Sigmoid colon (tissue), 4 donors: ENCODE data around the gene TRABD2B.

Experiments used
- CTCF ChIP-seq, 4 experiments: fragments of 450-650 bp in 3 of 4; fragments of 200-600 bp in 1 of 4; IDR thresholded peaks; one replicate each; pipeline ENCODE4 v1.5.1; 2016 to 2019; ENCODE audit warnings: antibody characterized with exemption in 4 of 4, mild to moderate bottlenecking in 3 of 4, moderate library complexity in 2 of 4
- EP300 ChIP-seq, 4 donors: sonication (generic); formaldehyde crosslinking; IDR thresholded peaks; one replicate each; pipeline ENCODE4 v1.6.1; 2017; ENCODE audit warnings: antibody characterized with exemption in 4 of 4
- POLR2A ChIP-seq, 2 donors: fragments of 450-650 bp; IDR thresholded peaks; one replicate each; pipeline ENCODE4 v1.6.1; 2016; ENCODE audit warnings: antibody characterized with exemption in 2 of 2, mild to moderate bottlenecking in 2 of 2, moderate library complexity in 2 of 2
- POLR2AphosphoS5 ChIP-seq, 4 donors: sonication (generic); formaldehyde crosslinking; IDR thresholded peaks; one replicate each; pipeline ENCODE4 v1.6.1; 2017; ENCODE audit warnings: antibody characterized with exemption in 4 of 4

- no peak for TF ChIP-seq CTCF (IDR thresholded peaks at IDR 0.05)
- TF ChIP-seq POLR2A (IDR thresholded peaks at IDR 0.05), result no peak
- no peak for TF ChIP-seq POLR2AphosphoS5 (IDR thresholded peaks at IDR 0.05)
- no peak for TF ChIP-seq EP300 (IDR thresholded peaks at IDR 0.05)
Measured at GRCh38 chr1:47785118-47785517, 212.1 kb downstream of the TRABD2B start.
